ENCODE results near the gene USH2A.

- TF ChIP-seq CTCF (IDR thresholded peaks at IDR 0.05; ENCODE audit: poor library complexity, severe bottlenecking) (no peak), TAF1 (IDR thresholded peaks at IDR 0.05; ENCODE audit: low read depth) (no peak)
Measured at GRCh38 chr1:216237927-216238542, 185.2 kb downstream of the USH2A start.
